GM18498 (cell line): ENCODE results near the gene RHO.
"Not testable (repeated sequence)": the region's sequence is repeated elsewhere in the genome, so short reads cannot be mapped to it uniquely, and the experiment has no call there.

Experiments
- ATAC-seq: cut with Tn5 transposase; IDR thresholded peaks from one replicate; pipeline ENCODE4 v1.9.1; 2021; ENCODE audit warnings: mild to moderate bottlenecking, moderate library complexity; ENCODE audit not compliant: unreplicated experiment

The RHO gene

GRCh38 chr3:129499604-129500333, 28.7 kb upstream of the RHO start:
- ATAC-seq, result not testable (repeated sequence)

GRCh38 chr3:129500334-129500658, 28.1 kb upstream of the RHO start:
- no peak for ATAC-seq

- no peak for ATAC-seq
Observed at GRCh38 chr3:129501630-129502029, 26.8 kb upstream of the RHO start.

GRCh38 chr3:129502641-129503408, 25.6 kb upstream of the RHO start:
- ATAC-seq, result no peak

GRCh38 chr3:129503471-129504291, 24.8 kb upstream of the RHO start:
- no peak for ATAC-seq

- ATAC-seq, result no peak
Observed at GRCh38 chr3:129504471-129505100, 23.9 kb upstream of the RHO start.

GRCh38 chr3:129505341-129505740, 23.1 kb upstream of the RHO start:
- ATAC-seq, result no peak

- ATAC-seq, result no peak
Observed at GRCh38 chr3:129506231-129506742, 22.2 kb upstream of the RHO start.

- no peak for ATAC-seq
Observed at GRCh38 chr3:129507181-129507831, 21.1 kb upstream of the RHO start.

- ATAC-seq, result no peak
Observed at GRCh38 chr3:129512595-129512994, 15.8 kb upstream of the RHO start.

GRCh38 chr3:129513705-129514104, 14.7 kb upstream of the RHO start:
- ATAC-seq, result no peak

- ATAC-seq, result no peak
Observed at GRCh38 chr3:129514110-129514509, 14.3 kb upstream of the RHO start.

GRCh38 chr3:129514563-129514962, 13.9 kb upstream of the RHO start:
- no peak for ATAC-seq

- ATAC-seq, result not testable (repeated sequence)
Observed at GRCh38 chr3:129515108-129515820, 13.2 kb upstream of the RHO start.

- ATAC-seq, result not testable (repeated sequence)
Observed at GRCh38 chr3:129515821-129516432, 12.5 kb upstream of the RHO start.

GRCh38 chr3:129517516-129517915, 10.9 kb upstream of the RHO start:
- no peak for ATAC-seq

- no peak for ATAC-seq
Observed at GRCh38 chr3:129518038-129518561, 10.3 kb upstream of the RHO start.

- ATAC-seq, result no peak
Observed at GRCh38 chr3:129518581-129518980, 9.9 kb upstream of the RHO start.

GRCh38 chr3:129519449-129519848, 9.0 kb upstream of the RHO start:
- no peak for ATAC-seq
